Stomach (tissue), 4 donors: Measurements from ENCODE around the gene UBFD1.

Experiments used
- EP300 ChIP-seq: sonication (generic); formaldehyde crosslinking; IDR thresholded peaks from one replicate; pipeline ENCODE4 v1.6.1; 2017; ENCODE audit warnings: antibody characterized with exemption
- POLR2AphosphoS5 ChIP-seq, 3 donors: sonication (generic); formaldehyde crosslinking; IDR thresholded peaks; one replicate each; pipeline ENCODE4 v1.6.1; 2016; ENCODE audit warnings: antibody characterized with exemption in 3 of 3
- TF ChIP-seq, protein P1 (sequence below), 7 experiments: fragments of 450-650 bp in 4 of 7; fragments of 200-600 bp in 3 of 7; sonication (generic) in 3 of 7; IDR thresholded peaks; one replicate each; pipeline ENCODE4 v1.5.1; 2016 to 2019; ENCODE audit warnings: antibody characterized with exemption in 7 of 7, control low read depth in 2 of 7, mild to moderate bottlenecking in 1 of 7

DNA sequence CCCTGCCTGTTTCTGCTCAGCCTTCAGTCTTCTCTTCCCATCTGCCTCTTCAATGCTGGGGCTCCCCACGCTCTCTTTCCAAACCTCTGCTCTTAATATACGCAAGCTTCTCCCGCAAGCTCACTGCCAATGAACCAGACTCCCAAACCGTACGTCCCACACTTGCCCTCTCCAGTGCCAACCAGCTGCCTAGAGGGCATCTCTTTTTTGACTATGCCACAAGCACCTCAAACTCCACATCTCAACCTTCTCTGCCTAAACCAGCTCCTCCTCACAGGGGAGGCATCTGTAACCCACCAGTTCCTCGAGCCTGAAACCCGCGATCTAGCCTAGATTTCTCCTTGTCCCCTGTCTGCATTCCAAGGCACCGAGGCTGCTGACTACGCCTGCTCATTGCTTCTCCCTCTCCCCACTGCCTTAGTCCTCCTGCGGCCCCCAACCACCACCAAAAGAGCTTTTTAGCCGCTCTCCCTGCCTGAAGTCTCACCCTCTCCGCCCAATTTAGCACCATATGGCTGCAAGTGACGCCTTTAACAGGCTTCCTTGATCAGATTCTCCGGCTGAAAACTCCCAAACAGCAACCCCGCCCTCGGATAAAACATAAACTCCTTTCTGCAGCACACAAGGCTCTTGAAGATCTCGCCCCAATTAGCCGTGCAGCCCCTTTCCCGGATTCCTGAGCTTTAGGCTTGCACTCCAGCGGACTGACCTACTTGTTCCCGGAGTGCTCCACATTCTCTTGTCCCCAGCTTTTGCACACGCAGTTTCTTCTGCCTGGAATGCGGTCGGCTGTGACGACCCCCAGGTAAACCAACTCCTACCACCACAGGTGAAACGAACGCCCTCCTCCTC, 48.7 kb upstream of the UBFD1 start:
- TF ChIP-seq, protein P1, sequence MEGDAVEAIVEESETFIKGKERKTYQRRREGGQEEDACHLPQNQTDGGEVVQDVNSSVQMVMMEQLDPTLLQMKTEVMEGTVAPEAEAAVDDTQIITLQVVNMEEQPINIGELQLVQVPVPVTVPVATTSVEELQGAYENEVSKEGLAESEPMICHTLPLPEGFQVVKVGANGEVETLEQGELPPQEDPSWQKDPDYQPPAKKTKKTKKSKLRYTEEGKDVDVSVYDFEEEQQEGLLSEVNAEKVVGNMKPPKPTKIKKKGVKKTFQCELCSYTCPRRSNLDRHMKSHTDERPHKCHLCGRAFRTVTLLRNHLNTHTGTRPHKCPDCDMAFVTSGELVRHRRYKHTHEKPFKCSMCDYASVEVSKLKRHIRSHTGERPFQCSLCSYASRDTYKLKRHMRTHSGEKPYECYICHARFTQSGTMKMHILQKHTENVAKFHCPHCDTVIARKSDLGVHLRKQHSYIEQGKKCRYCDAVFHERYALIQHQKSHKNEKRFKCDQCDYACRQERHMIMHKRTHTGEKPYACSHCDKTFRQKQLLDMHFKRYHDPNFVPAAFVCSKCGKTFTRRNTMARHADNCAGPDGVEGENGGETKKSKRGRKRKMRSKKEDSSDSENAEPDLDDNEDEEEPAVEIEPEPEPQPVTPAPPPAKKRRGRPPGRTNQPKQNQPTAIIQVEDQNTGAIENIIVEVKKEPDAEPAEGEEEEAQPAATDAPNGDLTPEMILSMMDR (IDR thresholded peaks at IDR 0.05), result no peak
- TF ChIP-seq POLR2AphosphoS5 (IDR thresholded peaks at IDR 0.05) (no peak), EP300 (no peak)
